GM23338 (cell line): ENCODE measurements around the gene ZNRF1. TPM values are rescaled to one million over a fixed set of nuclear protein-coding genes. Genes with fewer than 3 reads are reported as not detected.

Experiments
- ATAC-seq: fragments of 200-7000 bp; cut with Tn5 transposase; 3 replicates; pipeline ENCODE4 v1.9.1; 2020
- DNase-seq: peaks from one replicate; pipeline ENCODE4 v3.0.0-alpha.2; 2015; ENCODE audit warnings: low spot score
- H2AFZ ChIP-seq: fragments of 200-600 bp; sonication (generic); 2 replicates; pipeline ENCODE4 v1.8.0; 2016; ENCODE audit warnings: antibody characterized with exemption, mild to moderate bottlenecking, moderate library complexity
- H3F3A ChIP-seq: fragments of 200-600 bp; sonication (generic); replicated peaks from 2 replicates; pipeline ENCODE4 v1.8.0; 2017; ENCODE audit warnings: antibody characterized with exemption, mixed run types, low read depth
- H3K27ac ChIP-seq: fragments of 200-600 bp; sonication (generic); 2 replicates; pipeline ENCODE4 v1.6.1; 2016; ENCODE audit warnings: low read depth
- H3K27me3 ChIP-seq: fragments of 200-600 bp; sonication (generic); 2 replicates; pipeline ENCODE4 v1.8.0; 2016; ENCODE audit warnings: mild to moderate bottlenecking, mixed run types, moderate library complexity; ENCODE audit not compliant: insufficient read depth
- H3K36me3 ChIP-seq: fragments of 200-600 bp; sonication (generic); 2 replicates; pipeline ENCODE4 v1.8.0; 2016; ENCODE audit warnings: mild to moderate bottlenecking; ENCODE audit not compliant: insufficient read depth
- H3K4me1 ChIP-seq: fragments of 200-600 bp; sonication (generic); 2 replicates; pipeline ENCODE4 v1.8.0; 2016; ENCODE audit warnings: mild to moderate bottlenecking, moderate library complexity; ENCODE audit not compliant: insufficient read depth
- H3K4me2 ChIP-seq: fragments of 200-600 bp; sonication (generic); 2 replicates; pipeline ENCODE4 v1.7.1; 2017; ENCODE audit warnings: mixed run types
- H3K4me3 ChIP-seq: fragments of 200-600 bp; sonication (generic); 2 replicates; pipeline ENCODE4 v1.6.1; 2016; ENCODE audit warnings: mixed run types
- H3K79me2 ChIP-seq: fragments of 200-600 bp; sonication (generic); replicated peaks from 2 replicates; pipeline ENCODE4 v1.8.0; 2017; ENCODE audit warnings: mild to moderate bottlenecking; ENCODE audit not compliant: insufficient read depth
- H3K9me2 ChIP-seq: fragments of 200-600 bp; sonication (generic); 2 replicates; pipeline ENCODE4 v1.8.0; 2017; ENCODE audit not compliant: insufficient read depth
- H4K20me1 ChIP-seq: fragments of 200-600 bp; sonication (generic); replicated peaks from 2 replicates; pipeline ENCODE4 v1.8.0; 2017; ENCODE audit warnings: mild to moderate bottlenecking; ENCODE audit not compliant: insufficient read depth
- H3K27ac Mint-ChIP-seq: 2 replicates; pipeline ENCODE4 v1.8.0; 2020; ENCODE audit warnings: inconsistent platforms, mild to moderate bottlenecking, moderate library complexity, mixed read lengths
- H3K27me3 Mint-ChIP-seq: 3 replicates; pipeline ENCODE4 v1.8.0; 2022; ENCODE audit warnings: low read depth, mild to moderate bottlenecking, moderate library complexity, mixed read lengths, inconsistent platforms; ENCODE audit not compliant: insufficient read depth, poor library complexity
- H3K36me3 Mint-ChIP-seq: 3 replicates; pipeline ENCODE4 v1.8.0; 2021; ENCODE audit warnings: low read depth, mild to moderate bottlenecking, inconsistent platforms, moderate library complexity, mixed read lengths
- H3K4me1 Mint-ChIP-seq: 3 replicates; pipeline ENCODE4 v1.8.0; 2020; ENCODE audit warnings: mild to moderate bottlenecking, inconsistent platforms, mixed read lengths
- H3K4me3 Mint-ChIP-seq: 3 replicates; pipeline ENCODE4 v1.8.0; 2021; ENCODE audit warnings: moderate library complexity, mild to moderate bottlenecking, inconsistent platforms, mixed read lengths
- H3K9me3 Mint-ChIP-seq: 3 replicates; pipeline ENCODE4 v1.8.0; 2020; ENCODE audit warnings: moderate library complexity, mild to moderate bottlenecking, inconsistent platforms, mixed read lengths
- CTCF ChIP-seq, 2 experiments: fragments of 200-600 bp in 1 of 2; sonication (generic) in 1 of 2; conservative IDR thresholded peaks; 2 replicates each; pipeline versions ENCODE4 v1.5.1 to v1.6.1; 2016 to 2017; ENCODE audit warnings: antibody characterized with exemption in 2 of 2, low read depth in 2 of 2, mild to moderate bottlenecking in 2 of 2, moderate library complexity in 1 of 2
- ETS1 ChIP-seq: IDR thresholded peaks from 2 replicates; pipeline ENCODE4 v1.6.1; 2016; ENCODE audit warnings: antibody characterized with exemption
- EZH2phosphoT487 ChIP-seq: fragments of 200-600 bp; sonication (generic); IDR thresholded peaks from one replicate; pipeline ENCODE4 v1.8.1; 2018; ENCODE audit warnings: antibody characterized with exemption; ENCODE audit not compliant: unreplicated experiment
- JUNB ChIP-seq: IDR thresholded peaks from one replicate; pipeline ENCODE4 v1.6.1; 2016; ENCODE audit warnings: antibody characterized with exemption; ENCODE audit not compliant: unreplicated experiment
- NANOG ChIP-seq: IDR thresholded peaks from 2 replicates; pipeline ENCODE4 v1.6.1; 2016; ENCODE audit warnings: antibody characterized with exemption, borderline replicate concordance
- REST ChIP-seq: IDR thresholded peaks from one replicate; pipeline ENCODE4 v1.6.1; 2018; ENCODE audit warnings: antibody characterized with exemption; ENCODE audit not compliant: unreplicated experiment
- ZNF114 ChIP-seq: fragments of 250-450 bp; sonication (Bioruptor Pico); IDR thresholded peaks from 2 replicates; pipeline ENCODE4 v1.5.0; 2020; ENCODE audit warnings: mild to moderate bottlenecking, moderate library complexity
- ZNF331 ChIP-seq: fragments of 250-450 bp; sonication (Bioruptor Pico); IDR thresholded peaks from 2 replicates; pipeline ENCODE4 v1.5.0; 2020; ENCODE audit warnings: low read depth, mild to moderate bottlenecking, moderate library complexity
- ZNF462 ChIP-seq: fragments of 250-450 bp; sonication (Bioruptor Pico); IDR thresholded peaks from 2 replicates; pipeline ENCODE4 v1.5.0; 2020; ENCODE audit warnings: mild to moderate bottlenecking, moderate library complexity
- polyA plus RNA-seq: library from polyadenylated mRNA; unstranded; fragments of >200 nt; fragmentation: Nextera tagmentation; extraction: Ambion mirVana; gene quantifications from 2 replicates; pipeline ENCODE4 v1.2.1, GENCODE V29; 2016
- total RNA-seq: library from RNA; depleted of rRNA; stranded (reverse); fragments of >200 nt; shearing (Covaris generic); gene quantifications from 2 replicates; pipeline ENCODE4 v1.2.3, GENCODE V29; 2014

Gene ZNRF1
- total and polyA plus RNA-seq, 2 experiments from 2014 or later, result 22.4 to 42.1 TPM

GRCh38 chr16:75032655-75033054 is 33.8 kb downstream of the ZNRF1 start:
- H3K4me3 ChIP-seq, result no peak overlapping the region
- H3K36me3 ChIP-seq, result 0 out of 2 replicates have a peak, but pooled peaks cover 6% of the 10 kb centered on the region
- Mint-ChIP-seq H3K4me3 (no peak overlapping the region), H3K27ac (no peak overlapping the region), H3K9me3 (peaks cover 5% of the 10 kb centered on the region; the same call in 1 of the 3 replicates), H3K4me1 (no peaks in the 10 kb centered on the region), H3K27me3 (no peaks in the 10 kb centered on the region), H3K36me3 (peaks cover 16% of the 10 kb centered on the region)
- peaks cover 99% of the 10 kb centered on the region for H3K79me2 ChIP-seq
- no peaks in the 10 kb centered on the region for H3K9me2 ChIP-seq
- no peak overlapping the region for H3K4me2 ChIP-seq
- ATAC-seq, result no peak
- no peak for DNase-seq
- TF ChIP-seq ZNF331 (CRISPR knock-in tag), result no peak
- no peak for TF ChIP-seq EZH2phosphoT487
- TF ChIP-seq ZNF114 (CRISPR knock-in tag), result no peak
- TF ChIP-seq NANOG, result no peak
- TF ChIP-seq JUNB, result no peak
- TF ChIP-seq ETS1, result no peak
- no peak for TF ChIP-seq REST
- no peak for TF ChIP-seq CTCF (conservative IDR thresholded peaks at IDR 0.05; ENCODE audit: low read depth in 2 of 2)
- no peaks in the 10 kb centered on the region; the same call in none of the 2 replicates for H4K20me1 ChIP-seq
- H3K27ac ChIP-seq, result no peak overlapping the region
- H3K27me3 ChIP-seq, result no peaks in the 10 kb centered on the region
- no peak overlapping the region for H2AFZ ChIP-seq
- no peaks in the 10 kb centered on the region for H3K4me1 ChIP-seq
- H3F3A ChIP-seq, result no peaks in the 10 kb centered on the region

GRCh38 chr16:75035410-75035968 is 36.7 kb downstream of the ZNRF1 start:
- no peaks in the 10 kb centered on the region for H3K27me3 Mint-ChIP-seq
- Histone ChIP-seq H3K79me2 (peaks cover 100% of the 10 kb centered on the region), H2AFZ (no peak overlapping the region), H4K20me1 (peaks cover 2% of the 10 kb centered on the region), H3K27ac (no peak overlapping the region), H3K27me3 (no peaks in the 10 kb centered on the region), H3F3A (no peaks in the 10 kb centered on the region), H3K4me2 (no peak overlapping the region), H3K36me3 (0 out of 2 replicates have a peak, but pooled peaks cover 6% of the 10 kb centered on the region), H3K4me1 (no peaks in the 10 kb centered on the region), H3K9me2 (no peaks in the 10 kb centered on the region), H3K4me3 (no peak overlapping the region)
- DNase-seq, result no peak
- H3K36me3 Mint-ChIP-seq, result peaks cover 21% of the 10 kb centered on the region
- no peak overlapping the region for H3K27ac Mint-ChIP-seq
- no peaks in the 10 kb centered on the region for H3K4me1 Mint-ChIP-seq
- ATAC-seq, result no peak
- no peak for TF ChIP-seq ZNF462 (CRISPR knock-in tag)
- TF ChIP-seq EZH2phosphoT487, result no peak
- H3K4me3 Mint-ChIP-seq, result no peak overlapping the region
- H3K9me3 Mint-ChIP-seq, result peaks cover 8% of the 10 kb centered on the region; the same call in 1 of the 3 replicates
